Putamen (tissue), 1 donor: Measurements from ENCODE around the gene CPXM2.
"Not testable (repeated sequence)": the region's sequence is repeated elsewhere in the genome, so short reads cannot be mapped to it uniquely, and the experiment has no call there.

Experiments
- DNase-seq: peaks from one replicate; pipeline ENCODE4 v3.0.0-alpha.2; 2016; ENCODE audit warnings: low spot score

Gene CPXM2

GRCh38 chr10:123743441-123744223, 148.0 kb downstream of the CPXM2 start:
- no peak for DNase-seq

DNA sequence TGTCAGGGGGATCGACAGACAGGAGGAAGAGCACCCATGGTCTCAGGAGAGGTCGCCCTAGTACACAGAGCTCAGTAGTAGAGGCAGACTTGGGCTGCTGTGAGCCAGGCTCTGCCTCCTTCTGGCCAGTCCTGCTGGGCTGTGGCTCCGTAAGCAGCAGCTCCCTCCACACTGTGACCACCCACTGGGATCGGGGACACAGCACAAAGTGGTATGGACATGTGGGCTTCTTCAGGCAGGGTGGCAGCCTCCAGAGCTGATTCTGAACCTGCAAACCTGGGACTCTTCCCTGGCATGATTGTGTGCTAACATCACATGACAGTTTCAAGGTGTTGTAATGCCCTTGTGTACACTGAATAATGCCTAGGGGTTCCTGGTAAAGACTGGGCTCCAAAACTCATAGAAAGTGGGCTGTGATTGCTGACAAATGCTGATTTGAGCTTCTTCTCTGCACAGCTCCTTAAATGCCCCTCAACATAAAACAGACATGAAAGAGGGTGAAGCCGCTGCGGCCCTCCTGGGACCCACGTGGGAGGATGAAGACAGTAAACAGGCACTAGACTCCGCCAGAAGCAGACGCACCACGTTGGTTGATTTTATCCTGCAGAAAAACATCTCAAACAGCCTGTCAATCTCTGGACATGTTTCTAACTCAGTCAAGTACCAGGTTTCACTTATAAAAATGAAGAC, 148.7 kb downstream of the CPXM2 start:
- DNase-seq, result no peak

- no peak for DNase-seq
Observed at GRCh38 chr10:123741711-123742110, 149.9 kb downstream of the CPXM2 start.

DNA sequence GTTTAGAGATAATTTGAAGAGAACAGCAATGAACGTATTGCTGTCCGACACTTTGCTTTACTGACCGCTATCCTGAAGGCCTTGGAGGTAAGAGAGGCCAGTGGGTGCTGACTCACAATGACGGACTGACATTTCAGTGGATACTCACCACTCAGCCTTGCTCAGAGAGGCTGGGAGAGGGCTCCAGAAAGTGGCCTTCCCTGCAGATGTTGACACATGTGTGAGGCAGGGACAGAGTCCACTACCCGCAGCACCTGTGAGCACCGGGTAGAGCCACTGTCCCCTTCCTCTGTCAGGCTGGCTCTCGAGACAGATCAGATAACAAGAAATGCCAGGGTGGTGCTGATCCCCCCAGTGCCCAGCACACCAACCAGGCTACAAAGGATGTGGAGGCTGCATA, 150.5 kb downstream of the CPXM2 start:
- DNase-seq, result no peak

DNA sequence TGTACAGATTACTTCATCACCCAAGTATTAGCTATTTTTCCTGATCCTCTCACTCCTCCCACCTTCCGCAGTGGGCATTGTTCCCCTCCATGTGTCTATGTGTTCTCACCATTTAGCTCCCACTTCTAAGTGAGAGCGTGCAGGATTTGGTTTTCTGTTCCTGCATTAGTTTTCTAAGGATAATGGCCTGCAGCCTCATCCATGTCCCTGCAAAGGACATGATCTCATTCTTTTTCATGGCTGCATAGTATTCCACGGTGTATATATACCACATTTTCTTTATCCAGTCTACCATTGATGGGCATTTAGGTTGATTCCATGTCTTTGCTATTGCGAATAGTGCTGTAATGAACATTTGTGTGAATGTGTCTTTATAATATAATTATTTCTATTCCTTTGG, 154.7 kb downstream of the CPXM2 start:
- DNase-seq, result not testable (repeated sequence)

GRCh38 chr10:123729523-123729922, 162.1 kb downstream of the CPXM2 start:
- DNase-seq, result no peak

DNA sequence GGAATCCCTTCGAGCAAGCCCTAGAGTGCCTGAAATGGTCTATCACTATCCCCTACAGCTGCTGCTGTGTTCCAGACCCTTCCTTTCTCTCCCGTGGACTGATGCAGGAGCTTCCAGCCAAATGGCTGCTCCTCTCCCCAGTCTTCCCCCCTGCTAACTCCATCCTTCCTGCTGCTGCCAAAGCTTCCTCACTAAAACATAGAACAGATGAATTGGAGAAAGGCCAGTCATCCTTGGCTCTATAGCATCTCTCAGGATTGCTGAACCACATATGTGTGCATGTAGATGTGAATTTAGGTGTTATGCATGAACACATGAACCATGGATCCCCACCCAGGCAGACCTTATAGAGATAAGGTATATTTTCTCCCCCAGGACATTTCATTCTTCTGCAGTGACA, 164.8 kb downstream of the CPXM2 start:
- DNase-seq, result no peak

- no peak for DNase-seq
Observed at GRCh38 chr10:123726381-123726780, 165.2 kb downstream of the CPXM2 start.

DNA sequence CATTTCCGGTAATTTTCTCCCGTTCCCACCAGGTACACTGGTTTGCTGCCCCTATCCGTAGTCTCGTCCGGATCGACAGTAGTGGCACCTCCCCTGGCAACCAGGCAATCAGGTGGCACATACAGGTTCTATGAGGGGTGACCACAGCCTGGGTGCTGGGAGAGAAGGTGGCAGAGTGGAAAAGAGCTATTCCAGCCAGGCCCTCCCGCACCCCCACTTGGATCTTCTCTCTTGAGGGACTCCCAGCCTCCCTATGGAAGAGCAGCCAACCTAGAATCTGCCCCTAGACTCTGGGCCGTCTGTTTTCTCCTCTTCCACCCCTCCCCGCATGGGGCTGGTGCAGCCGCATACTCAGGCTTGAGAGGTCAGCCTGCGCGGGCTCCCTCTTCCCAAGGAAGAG, 166.9 kb downstream of the CPXM2 start:
- no peak for DNase-seq

DNA sequence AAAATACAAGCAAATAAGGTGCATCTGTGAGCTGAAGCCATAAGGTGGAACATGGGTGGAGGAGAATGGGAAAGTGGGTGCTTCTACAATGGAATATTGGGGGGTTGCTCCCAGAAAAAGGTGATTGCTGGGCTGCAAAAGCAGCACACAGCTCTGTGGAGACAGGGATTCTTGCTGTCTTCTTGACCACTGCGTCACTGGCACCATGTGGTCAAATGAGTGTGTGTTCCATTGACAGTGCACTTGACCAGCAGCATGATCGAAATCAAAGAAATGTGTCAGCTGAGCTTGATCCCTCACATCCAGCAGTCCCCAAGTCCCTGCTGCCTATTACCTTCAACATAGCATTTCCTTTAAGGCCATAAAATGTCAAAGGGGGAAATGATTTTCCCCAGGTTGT, 169.3 kb downstream of the CPXM2 start:
- DNase-seq, result no peak

GRCh38 chr10:123721441-123722049, 170.1 kb downstream of the CPXM2 start:
- no peak for DNase-seq

GRCh38 chr10:123720536-123720935, 171.1 kb downstream of the CPXM2 start:
- DNase-seq, result no peak

DNA sequence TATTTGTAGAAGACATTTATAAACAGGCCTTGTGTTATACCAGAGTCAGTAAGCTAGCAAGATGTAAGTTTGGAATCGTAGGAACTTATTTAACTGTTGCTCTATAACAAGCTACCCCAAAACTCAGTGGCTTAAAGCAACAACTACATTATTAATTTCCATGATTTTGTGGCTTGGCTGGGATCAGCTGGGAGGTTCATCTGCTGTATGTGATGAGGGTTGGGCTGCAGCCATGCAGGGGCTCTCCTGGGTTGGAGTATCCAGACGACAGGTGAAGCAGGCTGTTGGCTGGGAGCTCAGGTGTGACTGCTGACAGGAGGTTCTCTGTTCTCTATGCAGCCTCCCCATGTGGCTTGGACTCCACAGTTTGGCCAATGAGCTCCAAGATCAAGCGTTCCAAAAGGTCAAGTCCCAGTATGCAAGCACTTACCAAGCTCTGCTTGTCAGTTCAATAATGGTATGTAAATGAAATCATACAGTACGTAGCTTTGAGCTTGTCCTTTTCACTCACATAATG, 173.0 kb downstream of the CPXM2 start:
- DNase-seq, result no peak

DNA sequence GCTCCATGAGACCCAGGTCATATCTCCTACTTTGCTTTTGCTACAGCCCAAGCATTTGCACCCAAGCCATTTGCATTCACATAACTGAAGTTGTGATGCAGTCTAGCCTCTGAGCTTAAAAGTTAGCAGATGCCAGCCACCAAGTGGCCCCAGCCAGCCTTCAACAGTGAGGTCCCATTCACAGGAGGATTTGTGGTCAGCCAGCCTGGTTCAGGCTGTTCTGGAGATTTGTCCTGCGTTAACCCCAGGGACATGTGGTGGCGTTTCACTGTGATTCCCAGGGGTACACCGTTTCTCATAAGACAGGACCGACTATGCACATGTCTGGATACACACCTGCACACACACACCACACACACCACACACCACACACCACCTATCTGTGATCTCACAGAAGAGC, 174.3 kb downstream of the CPXM2 start:
- DNase-seq, result no peak

DNA sequence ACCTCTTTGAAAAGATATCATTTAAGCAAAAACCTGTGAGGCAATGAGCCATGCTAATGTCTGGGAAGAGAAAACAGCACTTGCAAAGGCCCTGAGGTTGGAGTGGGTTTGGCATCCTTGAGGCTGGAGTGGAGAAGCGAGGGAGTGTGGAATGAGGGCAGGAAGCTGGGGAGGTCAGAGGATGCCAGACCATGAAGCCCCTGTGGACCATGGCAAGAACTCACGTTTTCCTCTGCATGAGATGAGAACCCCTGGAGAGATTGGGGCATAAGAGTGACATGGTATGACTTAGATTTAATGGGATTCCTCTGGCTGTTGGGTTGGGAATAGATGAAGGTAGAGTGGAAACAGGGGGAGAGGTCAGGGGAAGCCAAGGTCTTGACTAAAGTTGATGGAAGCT, 176.1 kb downstream of the CPXM2 start:
- DNase-seq, result no peak

DNA sequence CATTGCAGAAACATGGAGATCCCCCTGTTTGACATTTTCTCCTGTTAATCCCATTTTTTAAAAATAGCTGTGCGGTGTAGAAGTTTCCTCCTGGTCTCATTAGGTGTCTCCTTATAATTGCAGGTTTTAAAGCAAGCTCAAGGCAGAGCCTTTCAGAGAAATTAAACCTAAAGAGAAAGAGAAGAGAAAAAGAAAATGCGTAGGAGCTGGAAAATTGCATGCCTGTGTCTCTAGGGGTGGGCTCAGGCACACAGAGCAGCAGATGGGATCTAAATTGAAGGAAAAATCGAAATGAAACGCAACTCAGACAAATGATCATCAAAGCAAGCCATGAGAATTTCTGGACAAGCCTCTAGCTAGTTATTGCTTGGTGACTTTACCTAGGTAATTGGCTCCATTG, 185.4 kb downstream of the CPXM2 start:
- DNase-seq, result peak; percentile 17

DNA sequence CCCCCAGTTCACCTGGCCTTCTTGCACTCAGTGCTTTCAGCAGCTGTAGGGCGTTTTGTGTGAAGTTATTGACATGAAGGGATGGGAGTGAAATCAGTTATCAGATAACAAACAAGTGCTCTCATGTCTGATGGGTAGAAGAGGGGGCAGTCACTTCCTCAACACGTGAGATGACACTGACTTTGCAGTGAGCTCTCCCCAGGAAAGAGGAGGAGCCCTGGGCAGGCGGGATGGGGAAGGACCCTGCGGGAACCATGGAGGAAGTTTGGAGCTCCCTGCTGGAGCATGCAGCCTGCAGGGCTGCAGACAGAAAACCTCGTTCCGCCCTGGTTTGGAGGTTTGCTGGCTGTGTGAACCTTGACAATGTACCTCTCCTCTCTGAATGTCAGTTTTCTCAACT, 186.8 kb downstream of the CPXM2 start:
- DNase-seq, result no peak

DNA sequence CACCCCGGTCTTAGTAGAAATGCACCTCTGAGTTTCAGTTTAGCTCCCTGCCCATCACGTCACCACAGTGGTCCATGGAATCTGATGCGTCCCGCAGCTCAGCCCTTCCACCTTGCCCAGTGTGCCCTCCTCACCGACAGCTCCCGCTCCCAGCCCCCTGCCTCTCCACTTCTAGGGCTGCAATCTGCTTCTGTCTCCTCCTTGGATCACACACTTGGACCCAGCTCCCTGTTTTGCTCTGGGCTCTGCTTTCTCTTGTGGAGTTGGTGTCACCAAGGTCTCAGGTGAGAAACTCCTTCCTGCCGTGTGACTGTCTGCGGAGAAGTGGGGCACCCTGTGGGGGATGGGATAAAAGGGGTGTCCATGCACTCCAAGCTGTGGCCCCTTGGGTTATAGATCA, 187.5 kb downstream of the CPXM2 start:
- DNase-seq, result no peak

GRCh38 chr10:123703195-123703790, 188.3 kb downstream of the CPXM2 start:
- DNase-seq, result no peak
